HG03432 (cell line): Measurements from ENCODE around the gene RABGEF1.
A peak's percentile ranks its signal among the peaks of the same experiment; 100 is the strongest.
"Not testable (repeated sequence)": the region's sequence is repeated elsewhere in the genome, so short reads cannot be mapped to it uniquely, and the experiment has no call there.

Experiments
- ATAC-seq: cut with Tn5 transposase; IDR thresholded peaks from one replicate; pipeline ENCODE4 v1.9.1; 2021; ENCODE audit warnings: mild to moderate bottlenecking, moderate library complexity; ENCODE audit not compliant: unreplicated experiment

Gene RABGEF1

GRCh38 chr7:66735154-66735553, 5.4 kb upstream of the RABGEF1 start:
- no peak for ATAC-seq

GRCh38 chr7:66735850-66736249, 4.7 kb upstream of the RABGEF1 start:
- ATAC-seq = no peak

DNA sequence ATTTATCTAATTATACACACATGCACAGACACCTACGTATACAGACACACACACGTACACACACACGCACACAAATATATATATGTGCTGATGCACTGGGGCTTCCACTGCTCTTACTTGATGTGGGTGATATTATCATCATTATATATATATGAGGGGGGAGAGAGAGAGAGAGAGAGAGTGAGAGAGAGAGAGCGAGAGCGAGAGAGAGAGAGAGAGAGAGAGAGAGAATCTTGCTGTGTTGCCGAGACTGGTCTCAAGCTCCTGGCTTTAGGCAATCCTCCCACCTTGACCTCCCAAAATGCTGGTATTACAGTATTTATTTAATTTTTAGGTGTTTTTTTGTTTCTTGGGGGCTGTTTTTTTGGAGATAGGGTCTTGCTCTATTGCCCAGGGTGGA, 3.6 kb upstream of the RABGEF1 start:
- no peak for ATAC-seq

GRCh38 chr7:66737667-66738066, 2.9 kb upstream of the RABGEF1 start:
- ATAC-seq = no peak

DNA sequence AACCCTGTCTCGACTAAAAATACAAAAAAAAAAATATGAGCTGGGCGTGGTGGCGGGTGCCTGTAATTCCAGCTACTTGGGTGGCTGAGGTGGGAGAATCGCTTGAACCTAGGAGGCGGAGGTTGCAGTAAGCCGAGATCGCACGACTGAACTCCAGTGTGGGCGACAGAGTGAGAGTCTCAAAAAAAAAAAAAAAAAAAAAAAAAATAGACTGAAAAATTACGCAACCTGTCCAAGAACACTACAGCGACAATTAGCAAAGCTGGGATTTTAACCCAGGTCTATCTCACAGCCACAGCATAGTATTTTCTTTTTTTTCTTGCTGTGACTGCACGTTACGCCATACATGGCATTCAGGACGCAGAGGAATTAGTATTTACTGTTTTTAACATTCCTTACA, 1.1 kb upstream of the RABGEF1 start:
- ATAC-seq = no peak

- ATAC-seq = peak; percentile 0
Observed at GRCh38 chr7:66739953-66740301, 606 bp upstream of the RABGEF1 start.

GRCh38 chr7:66740980-66741709, 612 bp downstream of the RABGEF1 start:
- ATAC-seq = peak; percentile 34

DNA sequence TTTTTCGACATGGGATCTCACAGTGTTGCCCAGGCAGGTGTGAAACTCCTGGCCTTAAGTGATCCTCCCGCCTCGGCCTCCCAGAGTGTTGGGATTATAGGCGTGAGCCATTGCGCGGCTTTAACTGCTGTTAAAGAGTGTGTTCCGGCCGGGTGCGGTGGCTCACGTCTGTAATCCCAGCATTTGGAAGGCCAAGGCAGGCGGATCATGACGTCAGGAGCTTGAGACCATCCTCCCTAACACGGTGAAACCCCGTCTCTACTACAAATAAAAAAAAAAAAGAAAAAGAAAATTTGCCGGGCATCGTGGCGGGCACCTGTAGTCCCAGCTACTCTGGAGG, 1.1 kb downstream of the RABGEF1 start:
- ATAC-seq = no peak

- not testable (repeated sequence) for ATAC-seq
Observed at GRCh38 chr7:66742298-66742697, 1.8 kb downstream of the RABGEF1 start.

- ATAC-seq = no peak
Observed at GRCh38 chr7:66743920-66744319, 3.4 kb downstream of the RABGEF1 start.

GRCh38 chr7:66747385-66747784, 6.9 kb downstream of the RABGEF1 start:
- no peak for ATAC-seq

DNA sequence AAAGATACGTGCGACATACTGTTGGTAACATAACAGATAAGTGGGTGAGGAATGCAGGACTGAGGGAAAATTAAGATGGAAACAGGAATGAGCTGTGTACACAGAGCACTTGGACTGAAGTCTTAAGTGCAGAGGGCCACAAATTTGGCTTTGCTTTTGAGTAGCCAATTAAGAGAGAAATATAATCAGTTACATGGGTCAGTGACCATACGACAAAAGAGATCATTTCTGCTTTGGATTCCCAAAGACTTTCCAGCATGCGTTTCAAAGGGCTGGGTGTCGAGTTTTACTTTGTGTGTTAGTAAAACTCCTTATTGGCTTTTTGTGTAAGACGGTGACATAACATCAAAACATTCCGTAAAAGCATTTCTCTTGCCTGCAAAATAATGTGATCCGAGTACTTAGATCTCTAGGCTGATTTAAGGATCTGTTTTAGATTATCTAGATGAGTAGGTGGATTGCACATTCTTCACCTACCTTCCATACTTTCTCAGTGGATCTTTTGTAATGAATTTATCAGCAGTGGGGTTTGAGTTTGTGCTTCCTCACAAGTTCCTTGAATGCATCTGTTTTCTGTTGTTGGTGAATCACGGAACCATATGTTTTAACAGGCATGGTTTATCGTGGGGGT, 7.5 kb downstream of the RABGEF1 start:
- ATAC-seq = no peak

DNA sequence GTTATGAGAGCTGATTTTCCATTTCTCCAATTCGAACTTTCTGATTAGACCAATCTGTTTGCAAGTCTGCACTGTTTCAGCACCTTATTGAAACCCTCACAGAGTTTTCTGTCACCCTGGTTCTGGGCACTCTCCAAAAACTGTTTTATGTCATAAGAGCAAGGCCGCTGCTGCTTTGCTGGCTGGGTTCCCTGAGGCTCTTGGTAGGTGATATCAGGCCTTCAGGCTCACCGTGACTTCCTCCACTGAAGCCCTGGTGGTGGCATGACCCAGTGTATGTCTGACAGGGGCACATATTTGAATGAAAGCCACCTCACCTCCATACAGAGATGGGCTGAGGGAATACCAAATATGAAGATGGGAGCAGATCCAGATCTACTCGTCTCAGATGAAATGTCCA, 8.3 kb downstream of the RABGEF1 start:
- no peak for ATAC-seq

- no peak for ATAC-seq
Observed at GRCh38 chr7:66751945-66752344, 11.4 kb downstream of the RABGEF1 start.

GRCh38 chr7:66754541-66754940, 14.0 kb downstream of the RABGEF1 start:
- no peak for ATAC-seq

DNA sequence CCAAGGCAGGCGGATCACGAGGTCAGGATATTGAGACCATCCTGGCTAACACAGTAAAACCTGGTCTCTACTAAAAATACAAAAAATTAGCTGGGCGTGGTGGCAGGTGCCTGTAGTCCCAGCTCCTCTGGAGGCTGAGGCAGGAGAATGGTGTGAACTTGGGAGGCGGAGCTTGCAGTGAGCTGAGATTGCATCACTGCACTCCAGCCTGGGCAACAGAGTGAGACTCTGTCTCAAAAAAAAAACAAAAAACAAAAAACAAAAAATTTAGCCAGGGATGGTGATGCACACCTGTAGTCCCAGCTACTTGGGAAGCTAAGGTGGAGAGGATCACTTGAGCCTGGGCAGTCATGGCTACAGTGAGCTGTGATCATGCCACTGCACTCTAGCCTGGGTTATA, 14.5 kb downstream of the RABGEF1 start:
- not testable (repeated sequence) for ATAC-seq

- not testable (repeated sequence) for ATAC-seq
Observed at GRCh38 chr7:66756227-66756626, 15.7 kb downstream of the RABGEF1 start.

GRCh38 chr7:66756889-66757288, 16.4 kb downstream of the RABGEF1 start:
- no peak for ATAC-seq

GRCh38 chr7:66757939-66758338, 17.4 kb downstream of the RABGEF1 start:
- no peak for ATAC-seq

DNA sequence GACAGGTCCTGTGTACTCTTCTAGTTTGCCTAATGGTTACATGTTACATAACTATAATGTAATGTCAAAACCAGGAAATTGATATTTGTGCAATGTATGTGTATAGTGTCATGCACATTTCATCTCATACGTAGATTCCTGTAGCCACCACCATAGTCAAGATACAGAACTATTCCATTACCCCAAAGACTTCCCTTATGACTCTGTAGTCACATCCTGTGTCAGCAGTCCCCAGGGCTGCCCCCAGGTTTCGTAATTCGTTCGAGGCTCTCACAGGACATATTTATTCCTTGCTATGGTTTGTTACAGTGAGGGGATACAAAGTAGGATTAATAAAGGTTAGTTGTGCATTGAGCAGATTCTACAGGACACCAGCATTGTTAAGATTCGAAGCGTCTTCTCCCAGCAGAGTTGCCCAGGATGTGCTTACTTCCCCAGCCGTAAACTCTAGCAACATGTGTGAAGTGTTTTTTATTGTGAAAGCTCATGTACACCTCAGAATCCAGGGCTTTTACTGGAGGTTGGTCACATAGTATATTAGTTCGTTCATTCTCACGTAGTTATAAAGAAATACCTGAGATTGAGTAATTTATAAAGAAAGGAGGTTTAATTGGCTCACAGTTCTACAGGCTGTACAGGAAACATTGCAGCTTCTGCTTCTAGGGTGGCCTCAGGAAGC, 18.6 kb downstream of the RABGEF1 start:
- peak; percentile 93 for ATAC-seq

GRCh38 chr7:66763183-66763582, 22.6 kb downstream of the RABGEF1 start:
- not testable (repeated sequence) for ATAC-seq

- ATAC-seq = not testable (repeated sequence)
Observed at GRCh38 chr7:66763633-66764355, 23.3 kb downstream of the RABGEF1 start.
